SK-N-SH treated with all-trans-retinoic acid at 6 μM for 48 hours (cell line): ENCODE results near the gene ACTR2.

ENCODE experiments used
- ARNTL ChIP-seq: fragments of 450-650 bp; formaldehyde crosslinking; IDR thresholded peaks from 2 replicates; pipeline ENCODE4 v1.5.0; 2020; ENCODE audit warnings: low read depth, mild to moderate bottlenecking, moderate library complexity, borderline replicate concordance
- BACH2 ChIP-seq: fragments of 250-450 bp; sonication (Bioruptor Pico); IDR thresholded peaks from 2 replicates; pipeline ENCODE4 v1.9.0; 2021; ENCODE audit warnings: mild to moderate bottlenecking, borderline replicate concordance
- GLIS3 ChIP-seq: fragments of 250-450 bp; sonication (Bioruptor Pico); IDR thresholded peaks from 2 replicates; pipeline ENCODE4 v1.5.0; 2020; ENCODE audit warnings: mild to moderate bottlenecking, moderate library complexity
- PATZ1 ChIP-seq: fragments of 250-450 bp; sonication (Bioruptor Pico); IDR thresholded peaks from 2 replicates; pipeline ENCODE4 v1.8.0; 2020; ENCODE audit warnings: mild to moderate bottlenecking, moderate library complexity, borderline replicate concordance
- RARB ChIP-seq: fragments of 250-450 bp; sonication (Bioruptor Pico); IDR thresholded peaks from 2 replicates; pipeline ENCODE4 v1.8.0; 2021; ENCODE audit warnings: mild to moderate bottlenecking, moderate library complexity
- TCF4 ChIP-seq: fragments of 250-450 bp; sonication (Bioruptor Pico); IDR thresholded peaks from 2 replicates; pipeline ENCODE4 v1.8.0; 2021; ENCODE audit warnings: mild to moderate bottlenecking, moderate library complexity, borderline replicate concordance
- TOX ChIP-seq: fragments of 250-450 bp; sonication (Bioruptor Pico); IDR thresholded peaks from 2 replicates; pipeline ENCODE4 v1.8.0; 2021; ENCODE audit warnings: mild to moderate bottlenecking, moderate library complexity, borderline replicate concordance
- ZC3H10 ChIP-seq: fragments of 250-450 bp; sonication (Bioruptor Pico); IDR thresholded peaks from 2 replicates; pipeline ENCODE4 v1.5.1; 2021; ENCODE audit warnings: mild to moderate bottlenecking, moderate library complexity
- ZFP30 ChIP-seq: fragments of 450-650 bp; formaldehyde crosslinking; IDR thresholded peaks from 2 replicates; pipeline ENCODE4 v1.5.0; 2022; ENCODE audit warnings: mild to moderate bottlenecking, moderate library complexity
- ZNF565 ChIP-seq: fragments of 450-650 bp; formaldehyde crosslinking; conservative IDR thresholded peaks from 2 replicates; pipeline ENCODE4 v1.5.0; 2020; ENCODE audit warnings: low read depth, mild to moderate bottlenecking, moderate library complexity
- ZNF70 ChIP-seq: fragments of 450-650 bp; formaldehyde crosslinking; IDR thresholded peaks from 2 replicates; pipeline ENCODE4 v1.5.0; 2020; ENCODE audit warnings: mild to moderate bottlenecking, moderate library complexity
- ZNF8 ChIP-seq: fragments of 450-650 bp; formaldehyde crosslinking; IDR thresholded peaks from 2 replicates; pipeline ENCODE4 v1.5.0; 2020; ENCODE audit warnings: mild to moderate bottlenecking, moderate library complexity
- TF ChIP-seq, protein P1 (sequence below): fragments of 250-450 bp; sonication (Bioruptor Pico); IDR thresholded peaks from 2 replicates; pipeline ENCODE4 v1.5.1; 2021; ENCODE audit warnings: mild to moderate bottlenecking, moderate library complexity

GRCh38 chr2:65263986-65264385, 36.4 kb downstream of the ACTR2 start:
- no peak for TF ChIP-seq RARB (CRISPR knock-in tag)
- TF ChIP-seq ZFP30 (CRISPR knock-in tag): no peak
- TF ChIP-seq TCF4 (CRISPR knock-in tag): no peak
- TF ChIP-seq, protein P1, sequence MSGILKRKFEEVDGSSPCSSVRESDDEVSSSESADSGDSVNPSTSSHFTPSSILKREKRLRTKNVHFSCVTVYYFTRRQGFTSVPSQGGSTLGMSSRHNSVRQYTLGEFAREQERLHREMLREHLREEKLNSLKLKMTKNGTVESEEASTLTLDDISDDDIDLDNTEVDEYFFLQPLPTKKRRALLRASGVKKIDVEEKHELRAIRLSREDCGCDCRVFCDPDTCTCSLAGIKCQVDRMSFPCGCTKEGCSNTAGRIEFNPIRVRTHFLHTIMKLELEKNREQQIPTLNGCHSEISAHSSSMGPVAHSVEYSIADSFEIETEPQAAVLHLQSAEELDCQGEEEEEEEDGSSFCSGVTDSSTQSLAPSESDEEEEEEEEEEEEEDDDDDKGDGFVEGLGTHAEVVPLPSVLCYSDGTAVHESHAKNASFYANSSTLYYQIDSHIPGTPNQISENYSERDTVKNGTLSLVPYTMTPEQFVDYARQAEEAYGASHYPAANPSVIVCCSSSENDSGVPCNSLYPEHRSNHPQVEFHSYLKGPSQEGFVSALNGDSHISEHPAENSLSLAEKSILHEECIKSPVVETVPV (CRISPR knock-in tag): no peak
- TF ChIP-seq TOX: no peak
- no peak for TF ChIP-seq ZNF565 (CRISPR knock-in tag)
- TF ChIP-seq PATZ1 (CRISPR knock-in tag): no peak
- no peak for TF ChIP-seq GLIS3 (CRISPR knock-in tag)
- no peak for TF ChIP-seq ZNF8 (CRISPR knock-in tag)
- no peak for TF ChIP-seq ZNF70
- no peak for TF ChIP-seq ZC3H10 (CRISPR knock-in tag)
- no peak for TF ChIP-seq ARNTL (CRISPR knock-in tag)
- no peak for TF ChIP-seq BACH2 (CRISPR knock-in tag)
